ENCODE measurements around the gene SSRP1. TPM values are rescaled to one million over a fixed set of nuclear protein-coding genes. Genes with fewer than 3 reads are reported as not detected.

The SSRP1 gene
- total and polyA plus RNA-seq, 9 of the 15 experiments (the other 6 are each of a cell fraction or from before 2014, with no cell fraction given), result 91.1 to 416 (median 245) TPM

DNA sequence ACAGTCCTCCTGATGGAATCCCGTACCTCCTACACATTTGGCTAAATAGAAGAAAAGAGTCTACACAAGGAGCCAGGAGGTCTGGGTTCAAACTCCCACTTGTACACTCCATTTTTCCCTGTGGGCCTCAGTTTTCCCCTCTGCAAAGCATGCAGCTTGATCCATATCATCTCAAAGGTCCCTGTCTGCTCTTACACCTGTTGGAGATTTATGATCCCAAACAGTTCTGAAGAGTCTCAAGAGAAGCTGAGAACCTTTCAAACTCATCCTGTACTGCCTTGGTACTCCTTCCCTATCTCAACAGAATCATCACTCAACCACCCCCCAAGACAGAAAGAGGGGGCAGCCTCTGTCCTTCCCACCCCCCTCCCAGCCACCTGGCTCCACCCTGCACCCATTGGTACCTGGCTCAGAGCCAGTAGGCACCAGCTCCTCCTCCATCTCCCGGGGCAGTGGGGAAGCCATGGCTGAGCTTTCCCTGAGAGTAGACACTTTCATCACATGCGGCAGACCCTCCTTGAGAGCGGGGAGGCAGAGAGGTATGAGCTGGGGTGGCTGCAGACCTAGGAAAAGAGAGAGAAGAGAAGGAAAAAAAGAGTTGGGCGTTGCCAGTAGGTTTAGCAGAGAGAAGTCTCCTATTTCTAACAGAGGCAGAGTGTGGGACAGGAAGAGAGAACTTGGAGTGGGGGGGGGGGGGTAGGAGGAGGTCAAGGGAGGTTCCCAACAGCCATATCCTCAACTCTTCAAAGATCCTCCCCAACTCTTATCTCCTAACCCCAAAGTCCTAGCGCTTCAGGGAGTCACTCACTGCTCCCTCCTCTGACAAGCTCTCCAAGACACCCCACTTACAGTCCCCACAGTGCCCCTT, 14.1 kb downstream of the SSRP1 start (continued):
- no peak for TF ChIP-seq BRF1 (IDR thresholded peaks at IDR 0.05; ENCODE audit: borderline replicate concordance, extremely low read depth, insufficient read length)
- TF ChIP-seq, protein P1, sequence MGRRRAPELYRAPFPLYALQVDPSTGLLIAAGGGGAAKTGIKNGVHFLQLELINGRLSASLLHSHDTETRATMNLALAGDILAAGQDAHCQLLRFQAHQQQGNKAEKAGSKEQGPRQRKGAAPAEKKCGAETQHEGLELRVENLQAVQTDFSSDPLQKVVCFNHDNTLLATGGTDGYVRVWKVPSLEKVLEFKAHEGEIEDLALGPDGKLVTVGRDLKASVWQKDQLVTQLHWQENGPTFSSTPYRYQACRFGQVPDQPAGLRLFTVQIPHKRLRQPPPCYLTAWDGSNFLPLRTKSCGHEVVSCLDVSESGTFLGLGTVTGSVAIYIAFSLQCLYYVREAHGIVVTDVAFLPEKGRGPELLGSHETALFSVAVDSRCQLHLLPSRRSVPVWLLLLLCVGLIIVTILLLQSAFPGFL (CRISPR knock-in tag; IDR thresholded peaks at IDR 0.05), result no peak

DNA sequence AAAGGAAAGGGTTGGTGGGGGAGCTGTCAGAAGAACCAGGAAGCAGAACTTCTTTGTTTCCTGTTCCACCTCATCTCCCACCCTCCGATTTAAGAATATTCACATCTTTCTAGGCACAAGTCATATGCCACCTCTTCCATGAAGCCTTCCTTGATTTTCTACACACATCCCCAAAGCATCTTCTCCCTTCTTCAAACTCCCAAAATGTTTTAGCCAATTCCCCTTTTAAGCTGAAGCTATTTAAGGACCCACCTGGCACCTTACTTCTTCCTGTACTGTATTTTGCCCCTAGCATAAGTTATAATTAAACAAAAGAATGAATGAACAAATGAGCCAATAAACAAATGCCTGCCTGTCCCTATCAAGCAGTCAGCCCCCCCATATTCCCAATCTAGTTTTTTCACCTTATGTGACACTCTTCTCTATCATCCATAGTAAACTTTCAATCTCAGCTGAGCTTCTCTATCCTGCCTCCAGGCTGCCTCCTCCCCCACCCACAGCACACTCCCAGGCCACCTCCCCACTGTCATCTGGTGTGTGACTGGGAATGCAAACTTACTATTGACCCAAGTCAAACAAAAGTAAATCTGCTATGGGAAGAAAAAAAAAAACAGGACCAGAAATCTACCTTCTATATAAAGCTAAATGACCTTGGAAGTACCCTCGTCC, 14.8 kb downstream of the SSRP1 start:
- no peak overlapping the region for H3K4me2 ChIP-seq (ENCODE audit: insufficient read depth, low read length)
- TF ChIP-seq FOXM1 (IDR thresholded peaks at IDR 0.05; ENCODE audit: low read depth) (no peak), FOXM1 (CRISPR knock-in tag; IDR thresholded peaks at IDR 0.05; ENCODE audit: low read depth) (no peak), KDM5B (IDR thresholded peaks at IDR 0.05; ENCODE audit: insufficient replicate concordance, low read depth, low read length) (peak; percentile 1), MEIS2 (IDR thresholded peaks at IDR 0.05; ENCODE audit: partially characterized antibody) (no peak), TEAD4 (IDR thresholded peaks at IDR 0.05; ENCODE audit: low read length) (no peak), TEAD4 (CRISPR knock-in tag; IDR thresholded peaks at IDR 0.05; ENCODE audit: borderline replicate concordance) (no peak), BHLHE40 (IDR thresholded peaks at IDR 0.05; ENCODE audit: low read length) (no peak), KDM4B (IDR thresholded peaks at IDR 0.05; ENCODE audit: borderline replicate concordance in 2 of 2, low read depth in 1 of 2) (no peak), EHMT2 (IDR thresholded peaks at IDR 0.05) (no peak), FOXA3 (CRISPR knock-in tag; conservative IDR thresholded peaks at IDR 0.05 in 1 of 2, IDR thresholded peaks at IDR 0.05 in 1 of 2) (no peak), ZNF133 (CRISPR knock-in tag; IDR thresholded peaks at IDR 0.05) (no peak), TBP (optimal IDR thresholded peaks at IDR 0.05; ENCODE audit: low read depth, low read length) (no peak), PCBP1 (IDR thresholded peaks at IDR 0.05; ENCODE audit: low read depth, low read length, poor library complexity, severe bottlenecking) (no peak)
- TF ChIP-seq, protein P2, sequence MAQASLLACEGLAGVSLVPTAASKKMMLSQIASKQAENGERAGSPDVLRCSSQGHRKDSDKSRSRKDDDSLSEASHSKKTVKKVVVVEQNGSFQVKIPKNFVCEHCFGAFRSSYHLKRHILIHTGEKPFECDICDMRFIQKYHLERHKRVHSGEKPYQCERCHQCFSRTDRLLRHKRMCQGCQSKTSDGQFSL (CRISPR knock-in tag; IDR thresholded peaks at IDR 0.05), result no peak
- TF ChIP-seq, protein P2 (tag; IDR thresholded peaks at IDR 0.05), result no peak

More for the DNA sequence above, 14.8 kb downstream of the SSRP1 start:
- CTCF ChIA-PET (ENCODE audit: low intra/inter-chr PET ratio), result interaction anchor here (0.6 kb wide), 1 partner anchor 19 kb away, joined by 3 read pairs; no protein-coding TSS in a partner anchor
- no TSS peak for BruUV-seq (replicated peaks)
- POLR2A ChIA-PET, result interaction anchor here (0.6 to 6.3 kb wide), 2 partner anchors 8 to 499 kb away, joined by 3 to 68 read pairs; no protein-coding TSS in a partner anchor
- Histone ChIP-seq H3K4me1 (replicated peaks in 1 of 2; ENCODE audit: control insufficient read depth in 2 of 2, insufficient read depth in 2 of 2, low read length in 2 of 2) (peaks cover 45 to 58% of the 10 kb centered on the region in 2 experiments), H3K27ac (ENCODE audit: extremely low read depth, low read depth, low read length) (peak overlapping the region; percentile 49; the same call in 1 of the 3 replicates), H3K79me2 (ENCODE audit: control insufficient read depth, insufficient read depth, low read length) (peaks cover 39% of the 10 kb centered on the region), H3K9me3 (replicated peaks; ENCODE audit: control insufficient read depth, insufficient read depth, low read depth, low read length) (no peaks in the 10 kb centered on the region), H3K9ac (ENCODE audit: insufficient read depth in 1 of 2, low read depth in 2 of 2, low read length in 2 of 2) (0 out of 4 replicates have a peak overlapping the region, but pooled peaks of 1 of the 2 experiments have one; percentile 43), H3K27me3 (ENCODE audit: control insufficient read depth in 2 of 2, insufficient read depth in 2 of 2, low read length in 2 of 2) (no peaks in the 10 kb centered on the region), H3K36me3 (ENCODE audit: control insufficient read depth, insufficient read depth, low read length) (peaks cover 56% of the 10 kb centered on the region), H3K9me1 (ENCODE audit: control insufficient read depth, insufficient read depth, low read length) (peaks cover 7% of the 10 kb centered on the region), H3K4me3 (no peak overlapping the region), H2AFZ (ENCODE audit: low read depth, low read length) (no peak overlapping the region), H4K20me1 (replicated peaks; ENCODE audit: control insufficient read depth, insufficient read depth, low read length) (peaks cover 12% of the 10 kb centered on the region)
- FAIRE-seq, result no peak
- WGBS (ENCODE audit: insufficient coverage, low coverage, missing lambda C conversion rate), result 86% methylated on average over 2 of the region's 2 CpGs
- no peak for ATAC-seq
- DNase-seq (ENCODE audit: extremely low read depth in 1 of 4, low spot score in 3 of 4), result no peak
- in situ Hi-C loops (cut with MboI), result no loop called here
- intact Hi-C loops (cut with micrococcal nuclease), result no loop called here

Measured in K562 (cell line).